CMK (cell line): ENCODE measurements around the gene ARL9.
"Not testable (repeated sequence)": the region's sequence is repeated elsewhere in the genome, so short reads cannot be mapped to it uniquely, and the experiment has no call there.

ENCODE experiments used
- DNase-seq: peaks from one replicate; pipeline ENCODE4 v3.0.0-alpha.2; 2010; ENCODE audit warnings: low read depth

The ARL9 gene, protein sequence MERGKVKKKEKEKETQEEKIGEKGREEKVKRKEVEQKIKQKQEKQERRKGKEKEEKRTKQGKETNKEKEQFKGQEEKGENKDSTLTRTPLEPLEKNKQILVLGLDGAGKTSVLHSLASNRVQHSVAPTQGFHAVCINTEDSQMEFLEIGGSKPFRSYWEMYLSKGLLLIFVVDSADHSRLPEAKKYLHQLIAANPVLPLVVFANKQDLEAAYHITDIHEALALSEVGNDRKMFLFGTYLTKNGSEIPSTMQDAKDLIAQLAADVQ

DNA sequence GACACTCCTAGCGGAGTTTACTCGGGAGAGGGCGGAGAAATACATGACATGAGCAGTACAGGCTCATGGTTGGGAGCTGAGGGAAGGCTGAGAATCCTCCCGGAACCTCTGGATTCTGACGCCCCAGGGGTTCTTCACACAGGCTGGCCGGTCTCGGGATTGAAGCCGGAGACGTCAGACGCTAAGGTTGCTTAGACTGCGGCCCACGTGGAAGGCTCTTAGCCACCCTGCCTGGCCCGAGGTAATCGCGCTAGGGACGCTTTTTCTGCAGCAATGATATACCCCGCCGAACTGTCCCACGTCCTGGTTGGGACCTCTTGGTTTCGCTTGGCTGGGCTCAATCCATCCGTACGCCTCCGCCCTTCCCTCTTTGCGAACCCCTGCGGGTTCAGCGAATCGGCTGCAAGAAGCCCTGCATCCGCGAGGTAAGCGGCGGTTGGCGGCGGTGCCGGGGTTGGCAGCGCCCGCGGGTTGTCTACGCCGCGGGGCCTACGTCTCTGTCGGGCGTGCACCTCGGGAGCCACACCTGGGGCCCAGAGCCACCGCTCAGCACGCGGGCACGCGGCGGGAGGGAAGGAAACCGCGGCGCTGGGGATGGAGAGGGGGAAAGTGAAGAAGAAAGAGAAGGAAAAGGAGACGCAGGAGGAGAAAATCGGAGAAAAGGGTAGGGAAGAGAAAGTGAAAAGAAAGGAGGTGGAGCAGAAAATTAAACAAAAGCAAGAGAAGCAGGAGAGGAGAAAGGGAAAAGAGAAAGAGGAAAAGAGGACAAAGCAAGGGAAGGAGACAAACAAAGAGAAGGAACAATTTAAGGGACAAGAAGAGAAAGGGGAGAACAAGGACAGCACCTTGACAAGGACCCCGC lies at the start of gene ARL9:
ARL9 (plus strand) TSS at position 523 of the 862 bp plus-strand sequence; CDS start at position 595, 72 bp downstream.
- no peak for DNase-seq

DNA sequence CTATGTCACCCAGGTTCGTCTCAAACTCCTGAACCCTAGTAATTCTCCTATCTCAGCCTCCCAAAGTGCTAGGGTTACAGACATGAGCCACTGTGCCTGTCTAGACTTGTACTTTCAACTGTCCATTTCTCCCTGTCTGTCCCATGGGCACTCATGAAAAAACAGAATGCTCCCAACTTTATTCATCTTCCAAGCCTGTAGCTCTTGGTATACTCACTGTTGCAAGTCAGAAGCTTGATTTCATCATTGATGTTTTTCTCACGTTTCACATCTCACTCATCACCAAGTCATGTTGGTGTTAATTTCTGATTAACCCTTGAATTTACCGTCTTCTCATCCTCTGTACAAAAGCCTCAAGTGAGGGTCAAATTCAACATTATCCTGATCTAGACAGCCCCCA lies 45.5 kb upstream of the ARL9 start:
- no peak for DNase-seq

DNA sequence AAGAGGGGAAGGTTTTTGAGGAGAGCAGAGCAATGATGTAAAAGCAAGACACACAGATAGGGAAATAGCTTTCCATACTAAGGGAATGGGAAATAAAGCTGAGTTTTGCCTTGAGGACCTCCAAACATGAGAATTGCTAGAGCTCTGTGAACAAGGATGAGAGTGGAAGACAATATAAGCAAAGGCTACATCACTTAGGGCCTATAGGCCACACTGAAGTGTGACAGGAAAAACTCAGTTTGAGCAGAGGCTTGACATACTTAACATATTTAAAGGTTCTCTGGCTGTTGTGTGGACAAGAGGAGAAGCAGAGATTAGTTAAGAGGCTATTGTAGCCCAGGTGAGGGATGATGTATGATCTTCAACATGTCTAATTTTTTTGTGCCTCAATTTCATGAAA lies 43.4 kb upstream of the ARL9 start:
- DNase-seq = no peak

DNA sequence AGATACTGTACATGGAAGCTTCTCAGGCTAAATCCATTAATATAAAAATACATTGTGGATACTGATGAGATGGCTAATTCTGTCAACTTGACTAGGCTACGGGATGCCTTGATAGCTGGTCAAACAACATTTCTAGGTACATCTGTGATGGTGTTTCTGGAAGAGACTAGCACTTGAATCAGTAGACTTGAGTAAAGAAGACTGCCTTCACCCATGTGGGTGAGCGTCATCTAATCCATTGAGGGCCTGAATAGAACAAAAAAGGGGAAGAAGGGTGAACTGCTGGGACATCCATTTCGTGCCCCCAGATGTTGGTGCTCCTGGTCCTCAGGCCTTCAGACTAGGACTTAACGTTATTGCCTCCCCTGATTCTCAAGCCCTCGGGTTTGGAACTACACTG lies 41.9 kb upstream of the ARL9 start:
- DNase-seq = no peak

DNA sequence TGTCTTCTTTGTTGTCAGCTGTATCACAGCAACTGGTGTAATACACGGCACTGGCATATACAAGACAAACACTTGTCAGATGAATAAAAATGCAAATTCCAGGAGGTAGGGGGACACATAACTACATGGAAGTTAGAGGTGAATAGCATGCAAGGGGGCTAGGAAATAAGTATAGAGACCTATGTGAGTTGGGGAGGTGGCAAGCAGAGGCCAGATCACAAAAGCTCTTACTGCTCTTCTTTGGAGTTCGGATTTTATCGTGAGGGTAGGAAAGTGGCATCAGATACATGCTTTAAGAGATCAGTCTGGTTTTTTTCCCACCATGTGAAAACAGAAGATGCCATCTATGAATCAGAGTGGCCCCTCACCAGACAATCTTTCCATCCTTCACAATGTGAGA lies 41.0 kb upstream of the ARL9 start:
- no peak for DNase-seq

DNA sequence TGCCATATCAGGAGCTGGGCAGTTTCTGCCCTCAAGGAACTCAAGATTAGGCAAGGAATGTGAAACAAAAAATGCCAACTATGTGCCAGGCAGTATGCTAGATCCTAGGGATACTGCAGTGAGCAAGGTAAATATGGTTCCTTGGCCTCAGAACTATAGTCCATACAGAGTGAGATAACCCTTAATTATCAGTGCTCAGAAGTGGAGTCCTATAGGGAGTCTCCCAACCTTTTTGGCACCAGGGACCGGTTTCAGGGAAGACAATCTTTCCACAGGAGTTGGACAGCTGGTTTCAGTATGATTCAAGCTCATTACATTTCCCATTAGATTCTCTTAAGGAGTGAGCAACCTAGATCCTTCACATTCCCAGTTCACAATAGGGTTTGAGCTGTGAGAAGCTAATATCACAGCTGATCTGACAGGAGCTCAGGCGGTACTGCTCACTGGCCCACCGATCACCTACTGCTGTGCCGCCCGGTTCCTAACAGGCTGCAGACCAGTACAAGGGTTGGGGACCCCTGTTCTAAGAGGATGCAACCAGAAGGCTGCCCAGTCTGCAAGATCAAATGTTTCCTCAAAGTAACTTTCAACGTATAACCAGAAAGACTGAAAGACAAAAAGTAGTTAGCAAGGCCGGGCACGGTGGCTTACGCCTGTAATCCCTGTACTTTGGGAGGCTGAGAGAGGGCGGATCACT lies 39.8 kb upstream of the ARL9 start:
- no peak for DNase-seq

DNA sequence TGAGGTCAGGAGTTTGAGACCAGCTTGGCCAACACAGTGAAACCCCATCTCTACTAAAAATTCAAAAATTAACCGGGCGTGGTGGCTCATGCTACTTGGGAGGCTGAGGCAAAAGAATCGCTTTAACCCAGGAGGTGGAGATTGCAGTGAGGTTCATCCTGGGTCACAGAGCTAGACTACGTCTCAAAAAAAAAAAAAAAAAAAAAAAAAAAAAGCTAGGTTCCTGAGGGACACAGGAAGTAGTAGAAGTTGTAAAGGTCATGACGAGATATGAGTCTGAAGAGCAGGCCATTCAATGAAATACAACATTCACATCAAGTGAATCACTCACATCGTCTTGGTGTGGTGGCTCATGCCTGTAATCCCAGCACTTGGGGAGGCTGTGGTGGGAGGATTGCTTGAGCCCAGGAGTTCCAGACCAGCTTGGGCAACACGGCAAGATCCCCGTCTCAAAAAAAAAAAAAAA lies 39.3 kb upstream of the ARL9 start:
- not testable (repeated sequence) for DNase-seq

DNA sequence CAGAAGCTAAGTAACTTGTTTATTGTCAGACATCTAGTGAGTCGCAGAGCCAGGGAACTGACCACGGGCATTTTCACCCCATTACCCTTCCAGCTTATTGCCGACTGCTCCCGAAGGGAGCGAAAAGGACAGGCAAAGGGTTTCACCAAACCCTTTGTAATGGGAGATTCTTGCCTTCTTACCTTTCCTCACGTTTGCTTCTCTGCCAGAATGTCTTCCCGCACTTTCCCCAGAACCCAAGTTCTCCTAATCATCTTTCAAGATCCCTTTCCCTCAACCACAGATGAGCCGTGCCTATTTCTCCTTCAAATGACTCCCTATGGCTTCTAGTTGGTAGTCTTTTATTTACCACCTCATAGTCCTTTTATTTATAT lies 38.7 kb upstream of the ARL9 start:
- DNase-seq = no peak

DNA sequence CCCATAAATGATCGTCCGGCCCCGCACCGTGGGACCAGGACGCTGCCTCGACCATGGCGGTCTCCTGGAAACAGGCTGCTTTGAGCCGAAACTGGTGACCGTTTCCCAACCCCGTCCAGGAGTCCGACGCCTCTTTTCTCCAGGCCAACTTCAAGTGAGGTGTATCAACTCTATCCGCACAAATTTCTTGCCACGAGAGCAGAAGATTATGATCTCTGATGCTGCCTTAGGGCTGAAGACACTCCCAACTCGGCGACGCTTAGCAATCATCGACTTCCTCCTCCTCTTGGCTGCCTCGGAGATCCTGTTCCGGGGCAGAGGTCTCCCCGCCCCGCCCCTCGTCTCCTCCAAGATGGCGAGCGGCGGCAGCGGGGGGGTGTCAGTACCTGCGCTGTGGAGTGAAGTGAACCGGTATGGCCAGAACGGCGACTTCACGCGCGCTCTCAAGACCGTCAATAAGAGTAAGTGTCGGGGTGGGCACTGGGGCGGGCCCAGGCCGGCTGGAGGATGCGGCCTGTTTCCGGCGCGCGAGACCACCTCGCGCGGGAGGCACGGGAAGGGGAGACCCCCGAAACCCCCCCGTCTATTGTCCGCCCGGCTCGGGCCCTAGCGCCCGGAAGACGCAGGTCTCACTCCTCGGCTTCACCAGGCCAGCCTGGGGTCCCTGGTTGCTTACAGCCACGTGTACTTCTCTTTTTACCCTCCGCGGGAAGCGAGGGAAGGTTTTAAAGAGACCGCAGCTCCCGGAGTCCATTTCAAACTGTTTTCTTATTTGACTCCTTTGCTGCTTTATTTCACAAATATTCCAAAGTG lies 38.1 kb upstream of the ARL9 start, which contains the start of gene SRP72:
SRP72 (plus strand) TSS at position 334 of the 813 bp plus-strand sequence; CDS start at position 353, 19 bp downstream.
- DNase-seq = peak; percentile 81

DNA sequence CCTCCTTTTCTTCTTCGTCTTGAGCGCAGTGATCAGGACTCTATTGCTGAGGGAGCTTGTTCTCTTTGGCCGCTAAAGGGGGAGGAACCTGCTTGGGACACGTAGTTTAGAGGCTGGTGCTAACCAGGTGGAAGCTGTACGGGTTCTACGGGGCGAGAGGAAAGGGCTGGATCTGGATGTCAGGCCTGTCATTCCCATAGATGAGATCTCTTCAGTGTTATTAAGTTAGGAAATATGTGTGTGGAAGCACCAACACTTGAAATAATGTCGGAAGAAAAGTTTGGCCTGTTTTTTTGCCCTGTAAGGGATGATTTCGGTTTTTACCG lies 37.5 kb upstream of the ARL9 start:
- peak; percentile 38 for DNase-seq

DNA sequence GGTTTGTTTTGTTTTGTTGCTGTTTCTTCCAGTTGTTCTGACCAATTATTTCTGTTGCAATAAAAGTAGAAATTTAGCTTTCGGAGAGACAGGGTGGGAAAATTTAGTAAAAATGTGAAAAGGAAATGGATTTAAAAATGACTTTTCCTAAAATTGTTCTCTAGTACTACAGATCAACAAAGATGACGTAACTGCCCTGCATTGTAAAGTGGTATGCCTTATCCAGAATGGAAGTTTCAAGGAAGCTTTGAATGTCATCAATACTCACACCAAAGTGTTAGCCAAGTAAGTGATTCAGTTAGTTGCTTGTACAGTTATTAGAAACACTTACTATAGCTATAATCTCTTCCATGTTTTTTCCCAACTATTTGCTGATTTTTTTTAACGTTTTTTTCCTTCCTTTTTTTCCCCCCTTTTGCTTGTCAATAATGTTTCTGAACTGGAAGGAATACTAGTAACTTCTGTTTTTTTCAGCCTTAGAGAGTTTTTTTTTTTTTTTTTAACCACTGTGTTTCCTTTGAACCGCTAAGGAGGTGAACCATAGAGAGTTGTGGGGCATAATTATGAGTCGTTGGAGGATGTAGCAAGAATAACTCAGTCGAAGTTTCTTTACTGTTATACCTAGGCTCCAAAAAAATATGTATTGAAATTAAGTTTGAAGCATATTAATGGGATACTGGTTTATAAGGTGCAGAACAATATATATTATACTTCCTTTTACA lies 35.9 kb upstream of the ARL9 start:
- DNase-seq = no peak

DNA sequence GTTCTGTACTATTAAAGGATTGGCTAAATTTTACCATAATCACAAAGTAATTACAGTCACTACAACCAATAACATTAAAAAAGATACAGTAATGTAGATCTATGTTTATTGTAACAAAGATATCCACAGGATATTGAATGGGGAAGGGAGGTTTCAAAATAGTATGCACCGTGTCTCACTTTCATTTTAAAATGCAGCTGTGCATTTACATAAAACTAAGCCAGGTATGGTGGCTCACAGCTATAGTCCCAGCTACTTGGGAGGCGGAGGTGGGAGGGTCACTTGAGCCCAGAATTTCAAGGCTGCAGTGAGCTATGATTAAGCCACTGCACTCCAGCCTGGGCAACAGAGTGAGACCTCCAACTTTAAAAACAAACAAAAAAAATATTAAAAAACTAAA lies 29.7 kb upstream of the ARL9 start:
- no peak for DNase-seq

DNA sequence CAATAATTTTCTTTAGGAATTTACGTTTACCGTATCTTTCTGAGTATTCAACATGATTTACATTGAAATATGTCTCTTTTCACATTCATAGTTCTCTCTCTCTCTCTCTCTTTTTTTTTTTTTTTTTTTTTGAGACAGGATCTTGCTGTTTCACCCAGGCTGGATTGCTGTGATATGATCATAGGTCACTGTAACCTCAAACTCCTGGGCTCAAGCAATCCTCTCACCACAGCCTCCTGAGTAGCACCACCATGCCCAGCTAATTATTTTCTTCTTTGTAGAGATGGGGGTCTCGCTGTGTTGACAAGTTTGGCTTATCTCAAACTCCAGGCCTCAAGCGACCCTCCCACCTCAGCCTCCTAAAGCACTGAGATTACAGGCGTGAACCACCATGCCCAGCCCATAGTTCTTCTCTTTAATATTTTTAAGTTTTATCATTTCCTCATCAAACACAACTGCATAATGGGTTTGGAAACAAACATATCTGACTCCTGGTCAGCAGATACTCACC lies 28.3 kb upstream of the ARL9 start:
- DNase-seq = peak; percentile 30

DNA sequence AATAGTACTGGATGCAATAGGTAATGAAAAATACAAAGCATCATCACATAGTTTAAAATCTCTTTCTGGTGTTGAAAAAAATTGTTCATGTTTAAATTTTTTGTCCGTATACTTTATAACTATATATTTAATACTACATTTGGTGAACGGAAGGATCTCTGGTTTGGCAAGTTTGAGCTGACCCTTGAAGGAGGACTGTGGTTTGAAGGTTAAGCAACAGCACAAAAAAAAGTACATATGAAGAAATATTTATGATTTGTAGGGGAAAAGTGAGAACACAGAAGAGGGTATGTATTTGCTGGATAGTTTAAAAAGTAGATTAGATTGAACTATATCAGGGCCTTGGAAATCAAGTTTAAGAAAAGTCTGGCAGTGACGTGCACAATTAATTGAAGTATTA lies 24.9 kb upstream of the ARL9 start:
- no peak for DNase-seq

DNA sequence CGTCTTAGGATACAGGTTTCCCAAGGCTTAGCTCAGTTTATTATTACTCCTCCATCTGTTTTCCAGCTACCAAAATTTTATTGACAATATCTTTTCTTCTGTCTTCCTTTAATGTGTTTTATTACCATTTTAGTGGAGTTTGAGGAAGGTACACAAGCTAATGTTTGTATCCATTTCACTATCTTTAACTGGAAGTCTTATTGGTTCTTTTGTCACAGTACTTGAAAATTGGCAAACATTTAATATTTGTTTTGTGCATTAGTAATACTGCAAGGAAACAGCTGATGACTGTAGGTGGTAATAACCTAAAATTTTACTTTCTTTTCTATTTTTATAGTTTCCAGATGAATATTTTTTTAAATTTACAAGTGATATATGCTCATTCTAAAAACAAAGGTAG lies 9.3 kb upstream of the ARL9 start:
- no peak for DNase-seq

DNA sequence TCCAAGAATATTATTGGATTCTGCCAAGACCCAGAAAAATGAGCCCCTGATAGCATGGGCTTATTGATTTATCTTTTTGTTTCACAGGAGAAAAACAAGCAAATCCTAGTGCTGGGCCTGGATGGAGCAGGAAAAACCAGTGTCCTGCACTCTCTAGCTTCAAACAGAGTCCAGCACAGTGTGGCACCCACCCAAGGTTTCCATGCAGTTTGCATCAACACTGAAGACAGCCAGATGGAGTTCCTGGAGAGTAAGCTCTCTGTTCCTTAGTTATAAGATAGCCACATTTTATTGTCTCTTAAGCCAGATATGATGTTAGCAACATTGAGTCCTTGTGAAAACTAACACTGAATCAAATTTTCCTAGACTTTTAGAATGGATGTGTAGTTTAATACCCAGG lies 5.5 kb downstream of the ARL9 start:
- no peak for DNase-seq

DNA sequence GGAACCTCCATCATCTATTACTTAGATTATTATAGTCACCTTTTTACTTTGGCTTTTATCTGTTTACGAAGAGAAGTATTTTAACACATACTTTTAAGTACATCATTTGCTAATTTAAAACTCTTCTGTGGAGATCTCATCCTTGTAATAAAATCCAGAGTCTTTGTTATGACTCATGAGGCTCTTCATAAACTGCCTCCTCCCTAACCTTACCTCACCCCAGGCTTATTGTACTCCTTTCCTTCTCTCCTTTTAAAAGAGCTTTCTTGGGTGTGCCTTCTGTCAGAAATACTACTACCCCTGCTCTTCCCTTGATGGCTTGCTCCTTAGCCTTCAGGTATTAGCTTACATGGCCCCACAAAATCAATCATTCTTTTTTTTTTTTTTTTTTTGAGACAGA lies 6.6 kb downstream of the ARL9 start:
- no peak for DNase-seq

DNA sequence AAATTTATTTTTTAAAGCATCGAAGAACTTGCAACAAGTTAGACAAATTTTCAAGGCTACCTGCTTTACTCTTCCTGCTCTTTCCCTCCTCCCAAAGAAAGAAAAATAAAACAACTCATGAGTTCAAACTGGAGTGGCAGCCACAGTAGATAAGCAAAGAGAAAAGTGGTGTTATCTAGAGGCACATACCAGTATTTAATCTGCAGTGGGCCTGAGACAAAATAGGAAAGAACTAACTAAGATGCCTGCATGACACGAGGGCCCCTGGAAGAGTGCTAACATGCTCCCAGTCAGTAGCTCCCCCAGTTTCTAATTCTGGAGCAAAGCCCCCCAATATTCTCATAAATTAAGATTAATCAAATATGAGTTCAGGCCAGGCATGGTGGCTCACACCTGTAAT lies 7.9 kb downstream of the ARL9 start:
- no peak for DNase-seq

DNA sequence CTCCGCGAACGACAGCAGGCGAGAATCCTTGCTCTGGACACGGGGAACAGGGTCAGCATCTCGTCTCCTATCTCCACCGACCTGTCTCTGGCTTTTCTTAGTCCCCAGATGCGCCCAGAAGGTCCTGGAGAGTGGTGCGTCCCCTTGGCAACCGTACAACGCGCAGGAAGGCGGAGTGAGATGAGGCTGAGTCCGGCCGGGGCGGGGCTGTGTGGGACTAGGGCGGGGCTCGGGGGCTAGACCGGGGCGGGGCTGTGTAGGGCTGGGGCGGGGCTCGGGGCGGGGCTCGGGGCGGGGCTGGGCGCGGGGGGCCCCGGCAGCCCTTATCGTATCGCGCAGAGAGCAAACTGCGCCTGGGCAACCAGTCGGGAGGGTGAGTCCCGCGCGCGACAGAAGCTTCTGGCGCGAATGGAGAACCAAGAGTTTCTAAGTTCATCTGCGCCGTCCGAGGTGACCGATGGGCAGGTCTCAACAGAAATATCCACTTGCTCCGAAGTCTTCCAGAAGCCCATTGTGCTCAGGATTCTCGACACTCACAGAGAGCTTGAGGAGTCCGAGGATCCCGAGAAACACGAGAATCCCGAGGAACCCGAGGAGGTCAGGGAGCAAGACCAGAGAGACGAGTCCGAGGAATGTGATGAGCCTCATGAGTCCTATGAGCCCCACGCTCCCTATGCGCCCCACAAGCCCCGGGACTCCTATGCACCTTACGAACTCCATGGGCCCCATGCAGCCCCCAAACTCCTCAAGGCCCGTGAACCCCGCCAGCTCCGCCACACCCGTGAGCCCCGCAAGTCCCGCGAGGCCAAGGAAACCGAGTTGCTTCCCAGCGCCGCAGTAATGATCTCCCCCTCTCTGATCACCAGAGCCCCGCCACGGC lies 24.9 kb downstream of the ARL9 start:
- DNase-seq = peak; percentile 57

DNA sequence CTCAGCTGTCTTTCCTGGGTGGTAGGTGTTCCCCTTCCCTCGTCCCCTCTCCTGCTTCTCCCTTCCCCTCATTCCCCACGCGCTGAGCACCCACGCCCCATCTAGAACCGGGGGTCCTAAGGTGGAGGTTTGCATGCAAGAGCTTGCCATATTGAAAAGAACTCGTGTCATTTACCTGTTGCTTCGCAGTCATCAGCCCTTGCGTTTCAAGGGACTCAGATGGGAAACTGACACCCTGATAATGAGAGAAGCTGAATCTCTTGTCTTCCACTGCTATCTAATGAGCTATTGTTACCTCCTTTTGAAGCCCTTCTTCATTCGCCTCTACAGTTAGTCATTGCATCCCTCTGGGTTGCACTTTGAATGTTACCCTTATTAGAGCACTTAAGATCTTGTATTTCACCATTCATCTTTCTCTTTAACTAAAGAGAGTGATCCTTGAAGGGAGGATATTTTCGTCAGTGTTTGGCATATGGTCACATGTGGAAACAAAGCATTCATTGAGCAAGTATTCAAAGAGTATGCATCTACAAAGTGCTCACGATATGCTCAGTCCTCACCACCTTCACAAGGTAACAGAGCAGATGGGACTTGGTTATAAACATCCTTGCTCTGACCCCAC lies 25.7 kb downstream of the ARL9 start:
- no peak for DNase-seq
